ENCODE results near the gene EPAS1. TPM values are rescaled to one million over a fixed set of nuclear protein-coding genes. Genes with fewer than 3 reads are reported as not detected.

The EPAS1 gene
- total and polyA plus RNA-seq, 9 of the 15 experiments (the other 6 are each of a cell fraction or from before 2014, with no cell fraction given), result 0.25 to 11.2 (median 4.1) TPM

DNA sequence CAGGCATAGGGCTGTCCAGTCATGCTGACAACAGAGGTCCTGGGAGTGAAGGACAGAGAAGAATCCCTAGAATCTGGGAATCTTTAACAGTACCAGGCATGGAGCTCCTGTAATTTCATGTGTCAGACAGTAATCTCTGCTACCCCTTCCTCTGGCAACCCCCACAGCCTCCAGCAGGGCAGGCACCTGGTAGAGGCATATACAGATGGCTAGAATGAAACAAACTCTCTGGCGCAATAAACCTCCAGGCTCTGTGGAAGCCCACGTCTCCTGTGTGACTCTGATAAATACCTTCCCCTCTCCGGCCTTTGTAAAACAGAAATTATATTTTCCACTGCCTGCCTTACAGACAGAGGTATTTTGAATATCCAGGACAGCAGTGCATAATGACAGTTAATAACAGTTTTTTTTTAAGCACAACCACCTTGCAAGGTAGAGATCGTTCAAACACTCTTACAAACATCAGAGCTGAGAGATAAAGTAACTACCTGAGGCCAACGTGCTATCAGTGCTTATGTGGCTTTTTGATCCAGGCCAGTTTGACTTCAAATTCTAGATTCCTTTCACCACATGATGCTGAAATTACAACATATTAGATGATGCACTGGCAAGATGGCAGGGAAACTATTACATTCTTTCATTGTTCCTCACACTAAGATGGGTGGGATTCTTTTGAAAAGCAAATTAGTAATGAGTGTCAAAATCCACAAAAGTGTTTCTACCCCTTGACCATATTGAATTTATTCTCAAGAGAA lies 134.5 kb downstream of the EPAS1 start:
- H2AFZ ChIP-seq (ENCODE audit: low read depth, low read length), result no peak overlapping the region
- ChIA-PET POLR2A (interaction anchor here (0.7 to 3.8 kb wide), 3 partner anchors 7 to 296 kb away, joined by 3 to 22 read pairs (median 3); no protein-coding TSS in a partner anchor), CTCF (ENCODE audit: low intra/inter-chr PET ratio) (no interaction called here)
- H3K27me3 ChIP-seq (ENCODE audit: control insufficient read depth in 2 of 2, insufficient read depth in 2 of 2, low read length in 2 of 2), result no peaks in the 10 kb centered on the region
- no peak overlapping the region for H3K4me3 ChIP-seq
- no peaks in the 10 kb centered on the region; the same call in 1 of the 2 replicates for H4K20me1 ChIP-seq (replicated peaks; ENCODE audit: control insufficient read depth, insufficient read depth, low read length)
- DNase-seq (ENCODE audit: extremely low read depth in 1 of 4, low spot score in 3 of 4), result peak in 1 of 4 experiments; percentile 16
- no peak overlapping the region for H3K27ac ChIP-seq (ENCODE audit: extremely low read depth, low read depth, low read length)
- peaks cover 4% of the 10 kb centered on the region for H3K9me1 ChIP-seq (ENCODE audit: control insufficient read depth, insufficient read depth, low read length)
- H3K79me2 ChIP-seq (ENCODE audit: control insufficient read depth, insufficient read depth, low read length), result peaks cover 53% of the 10 kb centered on the region
- H3K4me1 ChIP-seq (replicated peaks in 1 of 2; ENCODE audit: control insufficient read depth in 2 of 2, insufficient read depth in 2 of 2, low read length in 2 of 2), result peaks cover 7 to 27% of the 10 kb centered on the region in 2 experiments; a peak in 4 of 5 replicates
- H3K9ac ChIP-seq (ENCODE audit: insufficient read depth in 1 of 2, low read depth in 2 of 2, low read length in 2 of 2), result peak overlapping the region in 1 of 2 experiments; percentile 63; a peak in 1 of 4 replicates
- FAIRE-seq, result peak; percentile 15
- H3K4me2 ChIP-seq (ENCODE audit: insufficient read depth, low read length), result 0 out of 2 replicates have a peak overlapping the region, but pooled peaks have one; percentile 16
- H3K9me3 ChIP-seq (replicated peaks; ENCODE audit: control insufficient read depth, insufficient read depth, low read depth, low read length), result no peaks in the 10 kb centered on the region
- BruUV-seq (replicated peaks), result no TSS peak
- ATAC-seq, result no peak
- 19% methylated on average over 5 of the region's 5 CpGs for WGBS (ENCODE audit: insufficient coverage, low coverage, missing lambda C conversion rate)
- TF ChIP-seq ZBED1 (IDR thresholded peaks at IDR 0.05), result no peak
- no peak for TF ChIP-seq GABPB1 (CRISPR knock-in tag; IDR thresholded peaks at IDR 0.05)
- TF ChIP-seq, protein P1, sequence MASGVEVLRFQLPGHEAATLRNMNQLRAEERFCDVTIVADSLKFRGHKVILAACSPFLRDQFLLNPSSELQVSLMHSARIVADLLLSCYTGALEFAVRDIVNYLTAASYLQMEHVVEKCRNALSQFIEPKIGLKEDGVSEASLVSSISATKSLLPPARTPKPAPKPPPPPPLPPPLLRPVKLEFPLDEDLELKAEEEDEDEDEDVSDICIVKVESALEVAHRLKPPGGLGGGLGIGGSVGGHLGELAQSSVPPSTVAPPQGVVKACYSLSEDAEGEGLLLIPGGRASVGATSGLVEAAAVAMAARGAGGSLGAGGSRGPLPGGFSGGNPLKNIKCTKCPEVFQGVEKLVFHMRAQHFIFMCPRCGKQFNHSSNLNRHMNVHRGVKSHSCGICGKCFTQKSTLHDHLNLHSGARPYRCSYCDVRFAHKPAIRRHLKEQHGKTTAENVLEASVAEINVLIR (CRISPR knock-in tag; IDR thresholded peaks at IDR 0.05), result no peak
- TF ChIP-seq CHCHD3 (CRISPR knock-in tag; IDR thresholded peaks at IDR 0.05), result no peak
- TF ChIP-seq NCOA1 (IDR thresholded peaks at IDR 0.05; ENCODE audit: low read depth), result no peak
- no peak for TF ChIP-seq TBL1XR1 (IDR thresholded peaks at IDR 0.05; ENCODE audit: low read length in 2 of 2)
- no peak for TF ChIP-seq WHSC1 (IDR thresholded peaks at IDR 0.05; ENCODE audit: low read length)
- TF ChIP-seq CEBPB (tag; IDR thresholded peaks at IDR 0.05), result 0 out of 2 replicates have a peak, but pooled peaks have one; percentile 24
- no peak for TF ChIP-seq PHF8 (IDR thresholded peaks at IDR 0.05; ENCODE audit: borderline replicate concordance, low read length)
- TF ChIP-seq CHD2 (IDR thresholded peaks at IDR 0.05; ENCODE audit: low read depth, low read length), result no peak
- no peak for TF ChIP-seq EHMT2 (IDR thresholded peaks at IDR 0.05)
- peak; percentile 67; the same call in 1 of the 2 replicates for TF ChIP-seq ZNF766 (CRISPR knock-in tag; conservative IDR thresholded peaks at IDR 0.05)
- no peak for TF ChIP-seq ESRRA (IDR thresholded peaks at IDR 0.05; ENCODE audit: borderline replicate concordance, low read depth)
- TF ChIP-seq CEBPG (CRISPR knock-in tag; IDR thresholded peaks at IDR 0.05), result no peak
- TF ChIP-seq CEBPG (tag; conservative IDR thresholded peaks at IDR 0.05 in 1 of 2, IDR thresholded peaks at IDR 0.05 in 1 of 2), result no peak
- TF ChIP-seq ZNF408 (CRISPR knock-in tag; IDR thresholded peaks at IDR 0.05; ENCODE audit: low read depth), result no peak
- TF ChIP-seq ARID1B (IDR thresholded peaks at IDR 0.05), result no peak
- no peak for TF ChIP-seq EP300 (IDR thresholded peaks at IDR 0.05; ENCODE audit: low read length)
- in situ Hi-C loops (cut with MboI) (no loop called here), intact Hi-C loops (cut with micrococcal nuclease) (loop anchor here (10.0 kb wide), 1 partner anchor 117 kb away; no protein-coding TSS in a partner anchor)
- H3K36me3 ChIP-seq (ENCODE audit: control insufficient read depth, insufficient read depth, low read length), result peaks cover 12% of the 10 kb centered on the region
